Testis (tissue), 5 donors: ENCODE data around the gene MACROD1. TPM values are rescaled to one million over a fixed set of nuclear protein-coding genes. Genes with fewer than 3 reads are reported as not detected.

Source experiments
- DNase-seq: peaks from one replicate; pipeline ENCODE4 v3.0.0-alpha.2; 2019
- H3K27ac ChIP-seq, 2 donors: fragments of 200-600 bp; sonication (generic); one replicate each; pipeline ENCODE4 v1.5.1; 2019
- H3K27me3 ChIP-seq: fragments of 200-600 bp; sonication (generic); one replicate; pipeline ENCODE4 v1.5.1; 2019
- H3K36me3 ChIP-seq: fragments of 200-600 bp; sonication (generic); one replicate; pipeline ENCODE4 v1.5.1; 2017; ENCODE audit warnings: low read depth; ENCODE audit errors: missing control alignments
- H3K4me1 ChIP-seq: fragments of 200-600 bp; sonication (generic); one replicate; pipeline ENCODE4 v1.5.1; 2019
- H3K4me3 ChIP-seq, 2 donors: fragments of 200-600 bp; sonication (generic); one replicate each; pipeline ENCODE4 v1.5.1; 2017 to 2019
- H3K9me3 ChIP-seq: fragments of 200-600 bp; sonication (generic); one replicate; pipeline ENCODE4 v1.5.1; 2017
- CTCF ChIP-seq, 3 experiments: fragments of 450-650 bp in 2 of 3; fragments of 200-600 bp in 1 of 3; sonication (generic) in 1 of 3; IDR thresholded peaks; one replicate each; pipeline ENCODE4 v1.5.1; 2016 to 2019; ENCODE audit warnings: antibody characterized with exemption in 3 of 3, mild to moderate bottlenecking in 2 of 3, moderate library complexity in 1 of 3
- POLR2A ChIP-seq: fragments of 450-650 bp; IDR thresholded peaks from one replicate; pipeline ENCODE4 v1.6.1; 2017; ENCODE audit warnings: antibody characterized with exemption, mild to moderate bottlenecking, moderate library complexity
- WGBS, 2 donors: methylation state at CpG; one replicate each; pipeline ENCODE4 v1.1.5; 2018; 5-methylcytosine and 5-hydroxymethylcytosine counted together
- intact Hi-C: fragments of 100-400 bp; cut with DNase I; formaldehyde crosslinking; loops from one replicate; pipeline ENCODE4 v1.15.1; 2023; ENCODE audit warnings: low total_unique reads
- long read RNA-seq, 2 donors: transcript quantifications; one replicate each; lab custom pipeline, GENCODE V29; 2026
- polyA plus RNA-seq: library from polyadenylated mRNA; stranded (reverse); fragments of 350-450 nt; fragmentation: Illumina TruSeq; extraction: RNeasy Lipid Tissue Mini Kit (QIAGEN cat#74804); gene quantifications from one replicate; pipeline ENCODE4 v1.2.3, GENCODE V29; 2014; ENCODE audit warnings: low read depth, low replicate concordance; ENCODE audit not compliant: insufficient read depth
- total RNA-seq, 2 donors: library from RNA; depleted of rRNA; stranded (reverse); fragments of >200 nt; gene quantifications; one replicate each; pipeline ENCODE4 v1.2.3, GENCODE V29; 2016

MACROD1 gene
- total RNA-seq (10 to 100 TPM; 13.3 to 15.3 TPM), polyA plus RNA-seq (14.1 TPM)
- long read RNA-seq, donor 1, transcript MACROD1-201 (11 exons, 1,205 nt): major isoform, 7 of 7 reads
- long read RNA-seq, donor 1, partial matches to known transcripts: 0 of 7 reads
- long read RNA-seq, donor 1, other reads (novel, unspliced or antisense): 0 of 7 reads
- long read RNA-seq, donor 2, transcript MACROD1-201 (11 exons, 1,205 nt): major isoform, 6 of 6 reads
- long read RNA-seq, donor 2, partial matches to known transcripts: 0 of 6 reads
- long read RNA-seq, donor 2, other reads (novel, unspliced or antisense): 0 of 6 reads

GRCh38 chr11:64165842-64166635, at the start of gene MACROD1:
Gene MACROD1, minus strand, starts transcription at chr11:64166113. Its CDS starts 119 bp downstream, at chr11:64165994.
- peak within 1 kb of the TSS; percentile 56 to 71 for H3K27ac ChIP-seq
- WGBS, 2 donors: 0 to 1% methylated on average over 18 to 77 of the region's 92 CpGs
- H3K36me3 ChIP-seq: no peaks in the 10 kb centered on the region
- TF ChIP-seq POLR2A: no peak
- TF ChIP-seq CTCF (IDR thresholded peaks at IDR 0.05): no peak
- peak; percentile 86 for DNase-seq
- H3K4me1 ChIP-seq: peaks cover 9% of the 10 kb centered on the region
- no peaks in the 10 kb centered on the region for H3K9me3 ChIP-seq
- no peaks in the 10 kb centered on the region for H3K27me3 ChIP-seq
- intact Hi-C loops: no loop called here
- peak within 1 kb of the TSS; percentile 67 to 71 for H3K4me3 ChIP-seq

- Histone ChIP-seq H3K27me3 (no peaks in the 10 kb centered on the region), H3K4me1 (peaks cover 6% of the 10 kb centered on the region), H3K27ac (no peak overlapping the region), H3K4me3 (no peak overlapping the region), H3K9me3 (no peaks in the 10 kb centered on the region), H3K36me3 (no peaks in the 10 kb centered on the region)
- no peak for DNase-seq
- 81 to 88% methylated on average over 15 to 30 of the region's 30 CpGs for WGBS, 2 donors
- TF ChIP-seq POLR2A: no peak
- TF ChIP-seq CTCF (IDR thresholded peaks at IDR 0.05): no peak
- intact Hi-C loops: no loop called here
Observed at GRCh38 chr11:64211181-64211872, 45.4 kb upstream of the MACROD1 start.

- no peak overlapping the region for H3K27ac ChIP-seq
- intact Hi-C loops: no loop called here
- no peaks in the 10 kb centered on the region for H3K9me3 ChIP-seq
- DNase-seq: no peak
- no peak overlapping the region for H3K4me3 ChIP-seq
- H3K4me1 ChIP-seq: peaks cover 6% of the 10 kb centered on the region
- no peaks in the 10 kb centered on the region for H3K27me3 ChIP-seq
- H3K36me3 ChIP-seq: no peaks in the 10 kb centered on the region
- TF ChIP-seq CTCF (IDR thresholded peaks at IDR 0.05) (no peak), POLR2A (no peak)
- 94 to 95% methylated on average over 22 to 24 of the region's 24 CpGs for WGBS, 2 donors
Observed at GRCh38 chr11:64210301-64211020, 44.5 kb upstream of the MACROD1 start.

- TF ChIP-seq CTCF (IDR thresholded peaks at IDR 0.05) (no peak), POLR2A (no peak)
- Histone ChIP-seq H3K4me1 (peaks cover 9% of the 10 kb centered on the region), H3K9me3 (no peaks in the 10 kb centered on the region), H3K4me3 (no peak overlapping the region), H3K27ac (no peak overlapping the region), H3K36me3 (no peaks in the 10 kb centered on the region), H3K27me3 (no peaks in the 10 kb centered on the region)
- no peak for DNase-seq
- 84 to 87% methylated on average over 8 of the region's 8 CpGs for WGBS, 2 donors
- intact Hi-C loops: loop anchor here (10.0 kb wide), 1 partner anchor 85 kb away; the partner anchor contains the start of gene KCNK4
Observed at GRCh38 chr11:64209563-64209843, 43.6 kb upstream of the MACROD1 start.
